ENCODE measurements around the gene CREB3L2.
"Not testable (repeated sequence)": the region's sequence is repeated elsewhere in the genome, so short reads cannot be mapped to it uniquely, and the experiment has no call there.

DNA sequence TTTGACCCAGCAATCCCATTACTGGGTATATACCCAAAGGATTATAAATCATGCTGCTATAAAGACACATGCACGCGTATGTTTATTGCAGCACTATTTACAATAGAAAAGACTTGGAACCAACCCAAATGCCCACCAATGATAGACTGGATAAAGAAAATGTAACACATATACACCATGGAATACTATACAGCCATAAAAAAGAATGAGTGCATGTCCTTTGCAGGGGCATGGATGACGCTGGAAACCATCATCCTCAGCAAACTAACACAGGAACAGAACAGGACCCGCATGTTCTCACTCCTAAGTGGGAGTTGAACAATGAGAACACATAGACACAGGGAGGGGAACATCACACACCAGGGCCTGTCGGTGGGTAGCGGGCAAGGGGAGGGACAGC is 75.7 kb downstream of the CREB3L2 start:
- TF ChIP-seq CTCF, POLR2AphosphoS5, EP300, POLR2A (IDR thresholded peaks at IDR 0.05): not testable (repeated sequence)

All from suprapubic skin (tissue), 4 donors.